Measurements from ENCODE around the gene TRPM8. TPM values are rescaled to one million over a fixed set of nuclear protein-coding genes. Genes with fewer than 3 reads are reported as not detected.

The TRPM8 gene
- total and polyA plus RNA-seq, 2 of the 13 experiments (the other 11 are each of a cell fraction or from before 2014, with no cell fraction given): 0.12 TPM; not detected in 1

DNA sequence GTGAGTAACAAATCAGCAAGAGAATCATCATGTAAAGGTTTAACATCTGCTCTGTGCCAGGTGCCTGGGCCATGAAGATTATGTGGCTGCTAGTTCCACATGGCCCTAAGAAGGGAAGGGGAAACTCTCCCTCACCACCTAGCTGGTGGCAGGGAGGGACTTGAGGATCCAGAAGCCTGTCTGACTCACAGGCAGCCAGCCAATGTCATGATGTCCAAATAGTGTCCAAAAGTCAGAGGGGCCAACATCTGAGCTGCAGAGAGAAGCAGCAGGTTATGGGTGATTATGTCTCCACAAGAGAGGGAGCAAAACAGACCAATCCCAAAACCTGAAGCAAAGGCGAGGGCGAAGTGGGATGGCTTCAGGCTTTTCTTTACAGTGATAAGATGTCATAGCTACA is 71.4 kb downstream of the TRPM8 start:
- BruUV-seq (replicated peaks): no TSS peak
- intact Hi-C loops (cut with micrococcal nuclease; ENCODE audit: unreplicated experiment): no loop called here
- H3K27me3 ChIP-seq (ENCODE audit: control insufficient read depth in 1 of 2, insufficient read depth in 2 of 2, low read length in 2 of 2): no peaks in the 10 kb centered on the region; a peak in 1 of 5 replicates
- TF ChIP-seq RFX3 (CRISPR knock-in tag; IDR thresholded peaks at IDR 0.05) (no peak), ZBTB2 (CRISPR knock-in tag; IDR thresholded peaks at IDR 0.05; ENCODE audit: low read depth) (no peak), TERF1 (CRISPR knock-in tag; IDR thresholded peaks at IDR 0.05) (no peak), ARNT (IDR thresholded peaks at IDR 0.05) (no peak), NKX3-1 (CRISPR knock-in tag; IDR thresholded peaks at IDR 0.05) (no peak), TBX3 (IDR thresholded peaks at IDR 0.05; ENCODE audit: borderline replicate concordance) (no peak), FLYWCH1 (CRISPR knock-in tag; IDR thresholded peaks at IDR 0.05) (no peak), RBFOX2 (IDR thresholded peaks at IDR 0.05; ENCODE audit: low read depth, low read length) (no peak), HOXD1 (CRISPR knock-in tag; IDR thresholded peaks at IDR 0.05) (no peak), KLF11 (CRISPR knock-in tag; IDR thresholded peaks at IDR 0.05) (no peak), SAP130 (CRISPR knock-in tag; IDR thresholded peaks at IDR 0.05; ENCODE audit: low read depth) (no peak), ZNF619 (CRISPR knock-in tag; IDR thresholded peaks at IDR 0.05) (no peak)
- TF ChIP-seq, protein P1, sequence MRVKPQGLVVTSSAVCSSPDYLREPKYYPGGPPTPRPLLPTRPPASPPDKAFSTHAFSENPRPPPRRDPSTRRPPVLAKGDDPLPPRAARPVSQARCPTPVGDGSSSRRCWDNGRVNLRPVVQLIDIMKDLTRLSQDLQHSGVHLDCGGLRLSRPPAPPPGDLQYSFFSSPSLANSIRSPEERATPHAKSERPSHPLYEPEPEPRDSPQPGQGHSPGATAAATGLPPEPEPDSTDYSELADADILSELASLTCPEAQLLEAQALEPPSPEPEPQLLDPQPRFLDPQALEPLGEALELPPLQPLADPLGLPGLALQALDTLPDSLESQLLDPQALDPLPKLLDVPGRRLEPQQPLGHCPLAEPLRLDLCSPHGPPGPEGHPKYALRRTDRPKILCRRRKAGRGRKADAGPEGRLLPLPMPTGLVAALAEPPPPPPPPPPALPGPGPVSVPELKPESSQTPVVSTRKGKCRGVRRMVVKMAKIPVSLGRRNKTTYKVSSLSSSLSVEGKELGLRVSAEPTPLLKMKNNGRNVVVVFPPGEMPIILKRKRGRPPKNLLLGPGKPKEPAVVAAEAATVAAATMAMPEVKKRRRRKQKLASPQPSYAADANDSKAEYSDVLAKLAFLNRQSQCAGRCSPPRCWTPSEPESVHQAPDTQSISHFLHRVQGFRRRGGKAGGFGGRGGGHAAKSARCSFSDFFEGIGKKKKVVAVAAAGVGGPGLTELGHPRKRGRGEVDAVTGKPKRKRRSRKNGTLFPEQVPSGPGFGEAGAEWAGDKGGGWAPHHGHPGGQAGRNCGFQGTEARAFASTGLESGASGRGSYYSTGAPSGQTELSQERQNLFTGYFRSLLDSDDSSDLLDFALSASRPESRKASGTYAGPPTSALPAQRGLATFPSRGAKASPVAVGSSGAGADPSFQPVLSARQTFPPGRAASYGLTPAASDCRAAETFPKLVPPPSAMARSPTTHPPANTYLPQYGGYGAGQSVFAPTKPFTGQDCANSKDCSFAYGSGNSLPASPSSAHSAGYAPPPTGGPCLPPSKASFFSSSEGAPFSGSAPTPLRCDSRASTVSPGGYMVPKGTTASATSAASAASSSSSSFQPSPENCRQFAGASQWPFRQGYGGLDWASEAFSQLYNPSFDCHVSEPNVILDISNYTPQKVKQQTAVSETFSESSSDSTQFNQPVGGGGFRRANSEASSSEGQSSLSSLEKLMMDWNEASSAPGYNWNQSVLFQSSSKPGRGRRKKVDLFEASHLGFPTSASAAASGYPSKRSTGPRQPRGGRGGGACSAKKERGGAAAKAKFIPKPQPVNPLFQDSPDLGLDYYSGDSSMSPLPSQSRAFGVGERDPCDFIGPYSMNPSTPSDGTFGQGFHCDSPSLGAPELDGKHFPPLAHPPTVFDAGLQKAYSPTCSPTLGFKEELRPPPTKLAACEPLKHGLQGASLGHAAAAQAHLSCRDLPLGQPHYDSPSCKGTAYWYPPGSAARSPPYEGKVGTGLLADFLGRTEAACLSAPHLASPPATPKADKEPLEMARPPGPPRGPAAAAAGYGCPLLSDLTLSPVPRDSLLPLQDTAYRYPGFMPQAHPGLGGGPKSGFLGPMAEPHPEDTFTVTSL (CRISPR knock-in tag; IDR thresholded peaks at IDR 0.05; ENCODE audit: borderline replicate concordance): no peak
- TF ChIP-seq, protein P2, sequence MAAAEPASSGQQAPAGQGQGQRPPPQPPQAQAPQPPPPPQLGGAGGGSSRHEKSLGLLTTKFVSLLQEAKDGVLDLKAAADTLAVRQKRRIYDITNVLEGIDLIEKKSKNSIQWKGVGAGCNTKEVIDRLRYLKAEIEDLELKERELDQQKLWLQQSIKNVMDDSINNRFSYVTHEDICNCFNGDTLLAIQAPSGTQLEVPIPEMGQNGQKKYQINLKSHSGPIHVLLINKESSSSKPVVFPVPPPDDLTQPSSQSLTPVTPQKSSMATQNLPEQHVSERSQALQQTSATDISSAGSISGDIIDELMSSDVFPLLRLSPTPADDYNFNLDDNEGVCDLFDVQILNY (CRISPR knock-in tag; conservative IDR thresholded peaks at IDR 0.05): no peak
- TF ChIP-seq, protein P3, sequence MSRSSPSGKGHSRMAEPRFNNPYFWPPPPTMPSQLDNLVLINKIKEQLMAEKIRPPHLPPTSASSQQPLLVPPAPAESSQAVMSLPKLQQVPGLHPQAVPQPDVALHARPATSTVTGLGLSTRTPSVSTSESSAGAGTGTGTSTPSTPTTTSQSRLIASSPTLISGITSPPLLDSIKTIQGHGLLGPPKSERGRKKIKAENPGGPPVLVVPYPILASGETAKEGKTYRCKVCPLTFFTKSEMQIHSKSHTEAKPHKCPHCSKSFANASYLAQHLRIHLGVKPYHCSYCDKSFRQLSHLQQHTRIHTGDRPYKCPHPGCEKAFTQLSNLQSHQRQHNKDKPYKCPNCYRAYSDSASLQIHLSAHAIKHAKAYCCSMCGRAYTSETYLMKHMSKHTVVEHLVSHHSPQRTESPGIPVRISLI (CRISPR knock-in tag; IDR thresholded peaks at IDR 0.05; ENCODE audit: borderline replicate concordance): no peak
- H4K20me1 ChIP-seq (ENCODE audit: insufficient read depth, low read length): no peaks in the 10 kb centered on the region
- CTCF ChIA-PET (ENCODE audit: low intra/inter-chr PET ratio, low total read pairs): no interaction called here
- H3K9me3 ChIP-seq (ENCODE audit: low read length): no peaks in the 10 kb centered on the region
- H3K36me3 ChIP-seq (replicated peaks in 1 of 2; ENCODE audit: control insufficient read depth in 1 of 2, insufficient read depth in 2 of 2, low read length in 2 of 2): no peaks in the 10 kb centered on the region
- ATAC-seq (no peak), DNase-seq (ENCODE audit: low spot score) (no peak), FAIRE-seq (no peak)
- no peak overlapping the region for H2AFZ ChIP-seq (ENCODE audit: low read length)
- in situ Hi-C loops (cut with HindIII; ENCODE audit: extremely low pct_ligation_motif_present, low pct_unique_long_range_greater_than_20kb): loop anchor here (25.0 kb wide), 1 partner anchor 1124 kb away; no protein-coding TSS in a partner anchor
- 86% methylated on average over 2 of the region's 2 CpGs for WGBS (ENCODE audit: low lambda C conversion rate)
- H3K27ac ChIP-seq (ENCODE audit: extremely low read length, insufficient read depth, low read length): no peak overlapping the region
- peaks cover 9% of the 10 kb centered on the region; the same call in 1 of the 2 replicates for H3K4me1 ChIP-seq (ENCODE audit: insufficient read depth, low read length)
- no peak overlapping the region for H3K4me2 ChIP-seq (ENCODE audit: low read depth, low read length)
- H3K9ac ChIP-seq (ENCODE audit: insufficient read depth, low read depth, low read length): no peak overlapping the region
- POLR2A ChIA-PET: no interaction called here
- no peaks in the 10 kb centered on the region for H3K79me2 ChIP-seq (ENCODE audit: insufficient read depth, low read length)
- H3K4me3 ChIP-seq (replicated peaks in 1 of 3; ENCODE audit: insufficient read depth in 1 of 3, low read depth in 2 of 3, low read length in 3 of 3): no peak overlapping the region
